Activated B cell treated with CpG ODN at 0.5 μM for 24 hours (primary cell): Measurements from ENCODE around the gene C21orf91. TPM values are rescaled to one million over a fixed set of nuclear protein-coding genes. Genes with fewer than 3 reads are reported as not detected.

Experiments
- ATAC-seq: fragments of 200-7000 bp; cut with Tn5 transposase; one replicate; pipeline ENCODE4 v1.10.0; 2021; ENCODE audit warnings: low read depth, mild to moderate bottlenecking, moderate library complexity
- CTCF ChIA-PET: fragments of 350-600 bp; sonication (Branson Sonifier 250); formaldehyde crosslinking; loops from one replicate; lab custom pipeline; 2021; ENCODE audit warnings: antibody characterized with exemption; lab: Charles Lee
- POLR2A ChIA-PET: fragments of 350-600 bp; sonication (Branson Sonifier 250); formaldehyde crosslinking; loops from one replicate; lab custom pipeline; 2021; ENCODE audit warnings: antibody characterized with exemption; lab: Charles Lee
- DNase-seq: peaks from one replicate; pipeline ENCODE4 v3.0.0; 2022
- H3K27ac Mint-ChIP-seq: one replicate; pipeline ENCODE4 v1.8.0; 2020; ENCODE audit warnings: mixed read lengths
- H3K27me3 Mint-ChIP-seq: one replicate; pipeline ENCODE4 v1.8.0; 2021; ENCODE audit warnings: mixed read lengths
- H3K36me3 Mint-ChIP-seq: one replicate; pipeline ENCODE4 v1.8.0; 2021; ENCODE audit warnings: low read depth, mixed read lengths
- H3K4me1 Mint-ChIP-seq: one replicate; pipeline ENCODE4 v1.8.0; 2021; ENCODE audit warnings: mixed read lengths
- H3K4me3 Mint-ChIP-seq: one replicate; pipeline ENCODE4 v1.8.0; 2020; ENCODE audit warnings: mild to moderate bottlenecking, mixed read lengths
- H3K9me3 Mint-ChIP-seq: one replicate; pipeline ENCODE4 v1.8.0; 2020; ENCODE audit warnings: mixed read lengths
- intact Hi-C: fragments of 100-400 bp; cut with micrococcal nuclease; formaldehyde crosslinking; loops from one replicate; pipeline ENCODE4 v1.15.1; 2024
- total RNA-seq: library from RNA; stranded (reverse); gene quantifications from 2 replicates; pipeline ENCODE4 v1.2.3, GENCODE V29; 2022
- TF ChIP-seq, protein P1 (sequence below): fragments of 200-600 bp; IDR thresholded peaks from one replicate; pipeline ENCODE4 v1.8.0; 2022; ENCODE audit warnings: antibody characterized with exemption, mild to moderate bottlenecking

Gene C21orf91
- total RNA-seq, 1 donor from 2014 or later = 34.2 TPM

DNA sequence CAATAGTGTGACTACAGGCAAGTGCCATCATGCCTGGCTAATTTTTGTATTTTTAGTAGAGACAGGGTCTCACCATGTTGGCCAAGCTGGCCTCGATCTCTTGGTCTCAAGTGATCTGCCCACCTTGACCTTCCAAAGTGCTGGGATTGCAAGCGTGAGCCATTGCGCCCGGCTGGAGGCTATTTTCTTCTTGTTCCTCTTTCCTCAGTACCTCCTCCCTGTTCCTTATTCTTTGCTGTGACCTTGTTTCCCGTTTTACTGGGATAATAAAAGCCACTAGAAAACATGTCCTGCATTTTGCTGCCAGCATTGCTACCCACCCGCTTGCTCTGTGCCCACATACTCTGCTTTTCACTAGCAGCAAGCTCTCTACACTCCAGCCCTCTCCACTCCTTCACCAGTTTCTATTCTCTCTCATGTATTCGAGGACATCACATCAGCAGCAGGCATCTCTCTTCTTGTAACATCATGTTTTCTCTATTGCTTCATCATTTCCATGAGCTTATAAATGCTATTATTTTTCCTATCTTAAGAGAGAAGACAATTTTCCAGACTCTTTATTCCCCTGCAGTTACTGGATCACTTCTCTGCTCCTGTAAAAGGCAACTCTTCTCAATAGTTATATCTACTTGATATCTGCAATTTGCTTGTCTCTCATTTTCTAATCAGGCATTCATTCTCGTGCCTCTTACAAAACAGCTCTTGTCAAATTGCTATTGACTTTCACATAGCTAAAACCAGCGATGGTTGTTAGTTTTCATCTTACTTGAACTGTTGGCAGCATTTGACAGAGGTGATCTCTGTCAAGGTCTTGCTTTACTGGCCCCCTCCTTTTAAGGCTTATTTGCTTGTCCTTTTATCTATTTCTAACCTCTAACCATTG lies 34.5 kb upstream of the C21orf91 start:
- POLR2A ChIA-PET = no interaction called here
- H3K4me1 Mint-ChIP-seq = no peaks in the 10 kb centered on the region
- TF ChIP-seq, protein P1, sequence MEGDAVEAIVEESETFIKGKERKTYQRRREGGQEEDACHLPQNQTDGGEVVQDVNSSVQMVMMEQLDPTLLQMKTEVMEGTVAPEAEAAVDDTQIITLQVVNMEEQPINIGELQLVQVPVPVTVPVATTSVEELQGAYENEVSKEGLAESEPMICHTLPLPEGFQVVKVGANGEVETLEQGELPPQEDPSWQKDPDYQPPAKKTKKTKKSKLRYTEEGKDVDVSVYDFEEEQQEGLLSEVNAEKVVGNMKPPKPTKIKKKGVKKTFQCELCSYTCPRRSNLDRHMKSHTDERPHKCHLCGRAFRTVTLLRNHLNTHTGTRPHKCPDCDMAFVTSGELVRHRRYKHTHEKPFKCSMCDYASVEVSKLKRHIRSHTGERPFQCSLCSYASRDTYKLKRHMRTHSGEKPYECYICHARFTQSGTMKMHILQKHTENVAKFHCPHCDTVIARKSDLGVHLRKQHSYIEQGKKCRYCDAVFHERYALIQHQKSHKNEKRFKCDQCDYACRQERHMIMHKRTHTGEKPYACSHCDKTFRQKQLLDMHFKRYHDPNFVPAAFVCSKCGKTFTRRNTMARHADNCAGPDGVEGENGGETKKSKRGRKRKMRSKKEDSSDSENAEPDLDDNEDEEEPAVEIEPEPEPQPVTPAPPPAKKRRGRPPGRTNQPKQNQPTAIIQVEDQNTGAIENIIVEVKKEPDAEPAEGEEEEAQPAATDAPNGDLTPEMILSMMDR = no peak
- CTCF ChIA-PET = no interaction called here
- DNase-seq = no peak
- H3K27me3 Mint-ChIP-seq = no peaks in the 10 kb centered on the region
- no peaks in the 10 kb centered on the region for H3K9me3 Mint-ChIP-seq
- H3K27ac Mint-ChIP-seq = no peak overlapping the region
- no peak for ATAC-seq
- intact Hi-C loops = no loop called here
- H3K36me3 Mint-ChIP-seq = no peaks in the 10 kb centered on the region
- H3K4me3 Mint-ChIP-seq = no peak overlapping the region

DNA sequence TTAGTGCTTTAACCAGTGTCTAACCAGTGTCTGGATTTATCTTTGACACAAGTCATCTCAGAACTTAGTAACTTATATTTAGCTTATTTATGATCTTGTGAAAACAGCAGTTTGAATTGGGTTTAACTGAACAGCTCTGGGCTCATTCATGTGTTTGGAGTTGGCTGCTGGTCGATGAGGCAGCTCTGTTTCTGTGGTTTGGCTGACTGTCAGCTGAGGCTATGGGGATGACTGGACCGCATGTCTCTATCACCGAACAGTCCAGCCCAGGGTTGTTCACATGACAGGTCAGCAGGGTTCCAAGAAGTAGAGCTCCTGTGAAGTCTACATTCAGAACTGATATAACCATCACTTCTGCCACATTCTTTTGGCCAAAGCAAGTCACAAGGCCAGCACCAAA lies 29.1 kb upstream of the C21orf91 start:
- no peak overlapping the region for H3K27ac Mint-ChIP-seq

DNA sequence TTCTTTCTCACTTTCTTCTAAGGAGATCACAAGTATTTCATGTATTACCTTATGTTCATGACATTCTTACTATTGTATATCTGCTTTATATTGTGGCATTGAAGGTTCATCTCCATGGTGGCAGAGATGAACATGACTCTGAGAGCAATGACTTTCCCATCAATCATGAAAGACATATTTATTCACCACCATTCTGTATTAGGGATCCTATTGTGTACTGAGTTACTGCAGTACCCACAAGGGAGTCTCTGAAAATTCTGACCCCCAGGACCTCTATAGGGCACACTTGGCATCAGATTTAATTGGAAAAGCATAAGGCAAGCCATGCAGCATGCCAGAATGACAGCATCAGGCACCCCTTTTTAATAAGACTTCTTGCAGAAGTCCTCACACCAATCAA lies 21.9 kb upstream of the C21orf91 start:
- TF ChIP-seq, protein P1 = no peak
- no peaks in the 10 kb centered on the region for H3K27me3 Mint-ChIP-seq
- no peak for DNase-seq
- H3K27ac Mint-ChIP-seq = no peak overlapping the region
- ChIA-PET CTCF (no interaction called here), POLR2A (no interaction called here)
- no peak overlapping the region for H3K4me3 Mint-ChIP-seq
- ATAC-seq = no peak
- no peaks in the 10 kb centered on the region for H3K4me1 Mint-ChIP-seq
- H3K36me3 Mint-ChIP-seq = no peaks in the 10 kb centered on the region
- intact Hi-C loops = no loop called here
- H3K9me3 Mint-ChIP-seq = no peaks in the 10 kb centered on the region

More for the DNA sequence above, 29.1 kb upstream of the C21orf91 start:
- Mint-ChIP-seq H3K9me3 (no peaks in the 10 kb centered on the region), H3K4me1 (no peaks in the 10 kb centered on the region), H3K27me3 (no peaks in the 10 kb centered on the region), H3K36me3 (no peaks in the 10 kb centered on the region), H3K4me3 (no peak overlapping the region)
- ChIA-PET POLR2A (no interaction called here), CTCF (no interaction called here)
- DNase-seq = no peak
- TF ChIP-seq, protein P1 = no peak
- intact Hi-C loops = no loop called here
- ATAC-seq = no peak

DNA sequence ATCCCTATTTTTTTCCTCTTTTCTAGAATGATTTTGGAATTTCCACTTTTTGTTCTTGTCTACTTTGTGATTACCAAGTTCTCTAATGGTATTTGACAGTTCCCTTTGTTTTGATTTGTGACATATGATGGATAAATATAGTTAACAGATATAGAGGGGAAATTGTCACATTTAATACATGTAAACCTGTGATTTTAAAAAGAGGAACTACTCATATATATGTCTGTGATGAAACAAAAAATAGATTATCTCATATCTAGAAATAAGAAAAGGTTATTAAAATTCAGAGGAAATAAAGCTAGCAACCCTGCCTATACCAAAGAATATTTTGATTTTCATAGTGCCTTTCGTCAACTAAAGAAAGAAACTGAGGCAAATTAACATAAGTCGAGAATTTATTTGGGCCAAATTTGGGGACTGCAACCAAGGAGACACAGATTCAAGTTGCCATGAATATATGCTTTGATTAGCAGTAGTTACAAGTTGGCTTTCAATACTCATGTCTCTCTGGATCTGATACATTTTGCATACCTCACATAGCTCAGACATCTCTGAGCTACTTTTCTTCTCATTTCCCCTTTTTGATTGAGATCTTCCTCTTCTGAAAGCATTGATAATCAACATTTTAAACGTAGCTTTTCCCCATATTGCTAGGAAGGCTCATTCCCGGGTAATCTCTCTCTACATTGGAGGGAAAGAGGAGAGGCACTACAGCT lies 15.6 kb upstream of the C21orf91 start:
- no peaks in the 10 kb centered on the region for H3K27me3 Mint-ChIP-seq
- peak overlapping the region; percentile 30 for H3K27ac Mint-ChIP-seq
- DNase-seq (no peak), ATAC-seq (peak; percentile 75)
- TF ChIP-seq, protein P1 = no peak
- no peaks in the 10 kb centered on the region for H3K36me3 Mint-ChIP-seq
- H3K4me3 Mint-ChIP-seq = peak overlapping the region; percentile 16
- peaks cover 16% of the 10 kb centered on the region for H3K4me1 Mint-ChIP-seq
- CTCF ChIA-PET = interaction anchor here (1.4 kb wide), 1 partner anchor 146 kb away, joined by 7 read pairs; no protein-coding TSS in a partner anchor
- intact Hi-C loops = loop anchor here (2.0 kb wide), 1 partner anchor 16 kb away; the partner anchor contains the start of gene C21orf91
- H3K9me3 Mint-ChIP-seq = peaks cover 2% of the 10 kb centered on the region
- POLR2A ChIA-PET = interaction anchor here (1.0 to 3.3 kb wide), 4 partner anchors 11 to 59 kb away, joined by 3 to 27 read pairs (median 6); partner anchors contain the start of gene C21orf91

DNA sequence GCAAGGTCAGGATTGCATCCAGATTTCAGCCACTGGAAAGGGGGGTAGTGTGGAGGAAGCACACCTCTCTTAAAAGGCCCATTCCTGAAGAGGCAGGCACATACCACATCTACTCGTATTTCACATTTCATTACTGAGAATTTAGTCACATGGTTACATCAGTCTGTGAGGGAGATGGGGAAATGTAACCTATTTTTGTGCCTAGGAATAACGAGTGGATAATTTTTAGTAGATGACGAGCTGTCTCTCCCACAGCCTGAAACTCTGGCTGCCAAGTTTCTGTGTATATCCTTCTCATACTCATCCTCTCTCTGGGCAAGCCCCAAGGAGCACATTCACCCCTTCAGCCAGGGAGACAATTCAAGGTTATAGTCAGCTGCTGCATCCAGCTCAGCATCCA lies 10.3 kb upstream of the C21orf91 start:
- intact Hi-C loops = loop anchor here (1.0 kb wide), 1 partner anchor 9 kb away; no protein-coding TSS in a partner anchor
- ATAC-seq = no peak
- DNase-seq = no peak
- H3K27me3 Mint-ChIP-seq = no peaks in the 10 kb centered on the region
- TF ChIP-seq, protein P1 = no peak
- no peaks in the 10 kb centered on the region for H3K9me3 Mint-ChIP-seq
- ChIA-PET POLR2A (interaction anchor here (1.6 kb wide), 1 partner anchor 10 kb away, joined by 4 read pairs; the partner anchor contains the start of gene C21orf91), CTCF (no interaction called here)
- H3K27ac Mint-ChIP-seq = no peak overlapping the region
- H3K4me3 Mint-ChIP-seq = no peak overlapping the region
- H3K36me3 Mint-ChIP-seq = no peaks in the 10 kb centered on the region
- peaks cover 4% of the 10 kb centered on the region for H3K4me1 Mint-ChIP-seq
